Kidney (tissue), 14 donors: ENCODE results near the gene SLC29A4. TPM values are rescaled to one million over a fixed set of nuclear protein-coding genes. Genes with fewer than 3 reads are reported as not detected.

Source experiments
- DNase-seq, 5 donors: peaks; one replicate each; pipeline ENCODE4 v3.0.0-alpha.2; 2013 to 2020
- FAIRE-seq: peaks from 2 replicates; lab custom pipeline; 2012; peaks lifted over from hg19 to GRCh38; lab: Jason Lieb, UNC
- H3K27ac ChIP-seq, 2 donors: one replicate each; pipeline ENCODE4 v1.7.0; 2013; ENCODE audit warnings: low read depth in 2 of 2, low read length in 2 of 2, inconsistent platforms in 1 of 2
- H3K27me3 ChIP-seq: one replicate; pipeline ENCODE4 v1.7.1; 2013; ENCODE audit warnings: low read length, inconsistent platforms; ENCODE audit not compliant: control insufficient read depth, insufficient read depth
- H3K36me3 ChIP-seq, 3 donors: one replicate each; pipeline versions ENCODE4 v1.7.0 to v1.7.1; 2013; ENCODE audit warnings: low read length in 3 of 3, control low read depth in 1 of 3, inconsistent platforms in 1 of 3; ENCODE audit not compliant: insufficient read depth in 3 of 3, control insufficient read depth in 2 of 3
- H3K4me1 ChIP-seq, 3 donors: one replicate each; pipeline versions ENCODE4 v1.7.0 to v1.7.1; 2013; ENCODE audit warnings: low read length in 3 of 3, inconsistent platforms in 1 of 3, low read depth in 1 of 3; ENCODE audit not compliant: control insufficient read depth in 2 of 3, insufficient read depth in 2 of 3
- H3K4me3 ChIP-seq, 3 donors: one replicate each; pipeline versions ENCODE4 v1.7.0 to v1.8.1; 2013; ENCODE audit warnings: low read length in 3 of 3, control low read depth in 1 of 3, inconsistent platforms in 1 of 3
- H3K9ac ChIP-seq, 3 donors: one replicate each; pipeline versions ENCODE4 v1.7.0 to v1.7.1; 2013; ENCODE audit warnings: low read length in 3 of 3, control low read depth in 1 of 3, inconsistent platforms in 1 of 3
- H3K9me3 ChIP-seq, 3 donors: one replicate each; pipeline versions ENCODE4 v1.7.0 to v1.7.1; 2013; ENCODE audit warnings: low read length in 3 of 3, control low read depth in 1 of 3, inconsistent platforms in 1 of 3; ENCODE audit not compliant: control insufficient read depth in 2 of 3, insufficient read depth in 1 of 3
- intact Hi-C: fragments of 100-400 bp; cut with DNase I; formaldehyde crosslinking; loops from one replicate; pipeline ENCODE4 v1.11.1; 2022
- polyA plus RNA-seq: library from polyadenylated mRNA; stranded (reverse); fragments of 350-450 nt; fragmentation: Illumina TruSeq; extraction: RNeasy Lipid Tissue Mini Kit (QIAGEN cat#74804); gene quantifications from one replicate; pipeline ENCODE4 v1.2.3, GENCODE V29; 2014; ENCODE audit warnings: low read depth, low replicate concordance; ENCODE audit not compliant: insufficient read depth
- total RNA-seq: library from RNA; stranded (reverse); fragmentation: NEBNext Ultra II Directional; extraction: Animal tissue kit (Norgen Biotek cat#: 25700); gene quantifications from one replicate; pipeline ENCODE4 v1.2.1, GENCODE V29; 2021
- TF ChIP-seq, protein P1 (sequence below): IDR thresholded peaks from 3 replicates; pipeline ENCODE4 v1.5.1; 2012; ENCODE audit warnings: mild to moderate bottlenecking, moderate library complexity, borderline replicate concordance; ENCODE audit not compliant: insufficient read depth; ENCODE audit errors: extremely low read depth
- donor health status: control.
- donor health status: control.
- donor health status: control.
- donor health status: control.
- donor health status: control.
- donor health status: DM: yes; HTN: yes; CAD: no.
- donor health status: Normal renal cell carcinoma (clear cell type).

Gene SLC29A4
- total and polyA plus RNA-seq, 2 donors from 2014 or later = 3.4 to 6.8 TPM

DNA sequence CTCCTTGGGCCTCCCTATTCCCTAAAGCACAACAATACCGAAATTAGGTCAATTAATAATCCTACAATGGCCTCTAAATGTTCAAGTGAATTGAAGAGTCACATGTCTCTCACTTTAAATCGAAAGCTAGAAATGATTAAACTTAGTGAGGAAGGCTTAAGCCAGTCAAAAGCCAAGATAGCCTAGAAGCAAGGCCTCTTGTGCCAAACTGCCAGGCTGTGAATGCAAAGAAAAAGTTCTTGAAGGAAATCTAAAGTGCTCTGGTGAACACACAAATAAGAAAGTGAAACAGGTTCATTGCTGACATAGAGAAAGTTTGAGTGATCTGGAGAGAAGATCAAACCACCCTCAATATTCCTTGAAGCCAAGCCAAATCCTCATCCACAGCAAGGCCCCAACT is 57.2 kb downstream of the SLC29A4 start:
- H3K27ac ChIP-seq = no peak overlapping the region
- FAIRE-seq = no peak

DNA sequence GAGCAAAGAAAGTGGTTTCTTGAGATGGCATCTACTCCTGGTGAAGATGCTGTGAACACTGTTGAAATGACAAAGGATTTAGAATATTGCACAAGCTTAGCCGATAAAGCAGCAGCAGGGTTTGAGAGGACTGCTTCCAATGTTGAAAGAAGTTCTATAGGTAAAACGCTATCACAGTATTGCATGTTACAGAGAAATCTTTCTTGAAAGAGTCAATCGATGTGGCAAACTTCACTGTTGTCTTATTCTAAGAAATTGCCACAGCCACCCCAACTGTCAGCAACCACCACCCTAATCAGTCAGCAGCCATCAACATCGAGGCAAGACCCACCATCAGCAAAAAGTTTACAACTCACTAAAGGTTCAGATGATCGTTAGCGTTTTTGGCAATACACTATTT is 59.9 kb downstream of the SLC29A4 start:
- TF ChIP-seq, protein P1, sequence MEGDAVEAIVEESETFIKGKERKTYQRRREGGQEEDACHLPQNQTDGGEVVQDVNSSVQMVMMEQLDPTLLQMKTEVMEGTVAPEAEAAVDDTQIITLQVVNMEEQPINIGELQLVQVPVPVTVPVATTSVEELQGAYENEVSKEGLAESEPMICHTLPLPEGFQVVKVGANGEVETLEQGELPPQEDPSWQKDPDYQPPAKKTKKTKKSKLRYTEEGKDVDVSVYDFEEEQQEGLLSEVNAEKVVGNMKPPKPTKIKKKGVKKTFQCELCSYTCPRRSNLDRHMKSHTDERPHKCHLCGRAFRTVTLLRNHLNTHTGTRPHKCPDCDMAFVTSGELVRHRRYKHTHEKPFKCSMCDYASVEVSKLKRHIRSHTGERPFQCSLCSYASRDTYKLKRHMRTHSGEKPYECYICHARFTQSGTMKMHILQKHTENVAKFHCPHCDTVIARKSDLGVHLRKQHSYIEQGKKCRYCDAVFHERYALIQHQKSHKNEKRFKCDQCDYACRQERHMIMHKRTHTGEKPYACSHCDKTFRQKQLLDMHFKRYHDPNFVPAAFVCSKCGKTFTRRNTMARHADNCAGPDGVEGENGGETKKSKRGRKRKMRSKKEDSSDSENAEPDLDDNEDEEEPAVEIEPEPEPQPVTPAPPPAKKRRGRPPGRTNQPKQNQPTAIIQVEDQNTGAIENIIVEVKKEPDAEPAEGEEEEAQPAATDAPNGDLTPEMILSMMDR = no peak
- no peaks in the 10 kb centered on the region for H3K4me1 ChIP-seq
- no peak overlapping the region for H3K27ac ChIP-seq
- intact Hi-C loops = no loop called here
- no peaks in the 10 kb centered on the region for H3K27me3 ChIP-seq
- H3K9me3 ChIP-seq = peaks cover 0 to 8% (median 0%) of the 10 kb centered on the region in 3 donors
- H3K36me3 ChIP-seq = peaks cover 6 to 42% (median 24%) of the 10 kb centered on the region in 3 donors
- H3K9ac ChIP-seq = no peak overlapping the region
- H3K4me3 ChIP-seq = no peak overlapping the region
- DNase-seq (no peak), FAIRE-seq (no peak)

More for the DNA sequence above, 57.2 kb downstream of the SLC29A4 start:
- no peaks in the 10 kb centered on the region for H3K27me3 ChIP-seq
- TF ChIP-seq, protein P1 = no peak
- no peak for DNase-seq
- intact Hi-C loops = no loop called here
- H3K4me1 ChIP-seq = no peaks in the 10 kb centered on the region
- no peak overlapping the region for H3K4me3 ChIP-seq
- no peak overlapping the region for H3K9ac ChIP-seq
- peaks cover 9 to 55% (median 26%) of the 10 kb centered on the region in 3 donors for H3K36me3 ChIP-seq
- peaks cover 0 to 17% (median 0%) of the 10 kb centered on the region in 3 donors for H3K9me3 ChIP-seq

DNA sequence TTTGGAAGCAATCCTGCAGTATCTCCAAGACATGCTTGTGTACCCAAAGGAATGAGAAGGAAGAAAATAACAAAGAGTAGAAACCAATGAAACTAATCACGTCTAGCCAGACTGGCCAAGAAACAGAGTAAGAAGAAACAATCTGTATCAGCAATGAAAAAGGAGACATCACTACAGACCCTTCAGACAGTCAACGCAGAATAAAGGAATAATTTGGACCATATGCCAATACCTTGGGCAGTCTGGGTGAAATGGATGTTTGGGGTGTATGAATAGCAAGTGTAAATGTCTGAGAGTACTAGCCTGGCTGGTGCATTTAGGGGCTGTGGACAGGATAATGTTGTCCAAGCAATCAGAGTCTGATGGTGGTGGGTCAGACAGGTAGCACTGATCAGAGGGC is 61.1 kb downstream of the SLC29A4 start:
- Histone ChIP-seq H3K36me3 (peaks cover 6 to 37% (median 24%) of the 10 kb centered on the region in 3 donors), H3K4me1 (no peaks in the 10 kb centered on the region), H3K4me3 (no peak overlapping the region), H3K27ac (no peak overlapping the region), H3K27me3 (no peaks in the 10 kb centered on the region), H3K9ac (no peak overlapping the region), H3K9me3 (peaks cover 0 to 8% (median 0%) of the 10 kb centered on the region in 3 donors)
- FAIRE-seq = no peak
- TF ChIP-seq, protein P1 = no peak
- DNase-seq = no peak
- intact Hi-C loops = no loop called here

DNA sequence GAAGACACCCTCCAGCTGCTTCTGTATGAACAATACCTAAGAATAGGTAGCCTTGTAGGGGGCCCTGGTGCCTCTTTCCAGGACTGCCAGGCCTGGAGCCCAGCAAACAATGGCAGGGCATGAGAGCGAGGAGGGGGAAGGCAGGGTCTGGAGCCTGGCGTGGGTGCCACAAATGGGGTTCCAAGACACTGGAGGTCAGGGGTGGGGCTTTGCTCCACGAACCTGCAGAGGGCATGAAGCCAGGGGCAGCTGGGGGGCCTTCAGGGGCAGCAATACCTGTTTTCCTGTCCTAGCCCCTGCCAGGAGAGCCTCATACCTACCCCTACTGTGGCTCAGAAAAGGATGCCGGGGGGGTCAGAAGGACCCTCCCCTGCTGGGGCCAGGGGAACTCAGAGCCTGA is 61.6 kb downstream of the SLC29A4 start:
- intact Hi-C loops = no loop called here
- TF ChIP-seq, protein P1 = no peak
- no peak for FAIRE-seq

More for the DNA sequence above, 61.6 kb downstream of the SLC29A4 start:
- Histone ChIP-seq H3K9me3 (peaks cover 0 to 8% (median 0%) of the 10 kb centered on the region in 3 donors), H3K9ac (no peak overlapping the region), H3K27ac (no peak overlapping the region), H3K4me3 (no peak overlapping the region), H3K36me3 (peaks cover 6 to 38% (median 24%) of the 10 kb centered on the region in 3 donors), H3K27me3 (no peaks in the 10 kb centered on the region), H3K4me1 (no peaks in the 10 kb centered on the region)
- DNase-seq = no peak
